Type B pancreatic cell (in vitro differentiated cells): ENCODE results near the gene LRP6. TPM values are rescaled to one million over a fixed set of nuclear protein-coding genes. Genes with fewer than 3 reads are reported as not detected.

Experiments
- DNase-seq: peaks from one replicate; pipeline ENCODE4 v3.0.0; 2021; ENCODE audit warnings: mixed read lengths; ENCODE audit not compliant: unreplicated experiment; ENCODE audit errors: extremely low spot score
- H3K27ac Mint-ChIP-seq: 2 replicates; pipeline ENCODE4 v1.8.0; 2021; ENCODE audit warnings: mild to moderate bottlenecking, mixed read lengths
- H3K27me3 Mint-ChIP-seq: 2 replicates; pipeline ENCODE4 v1.8.0; 2021; ENCODE audit warnings: mixed read lengths
- H3K36me3 Mint-ChIP-seq: 2 replicates; pipeline ENCODE4 v1.8.0; 2021; ENCODE audit warnings: mixed read lengths
- H3K4me1 Mint-ChIP-seq: one replicate; pipeline ENCODE4 v1.8.0; 2021; ENCODE audit warnings: mixed read lengths; ENCODE audit not compliant: unreplicated experiment
- H3K4me3 Mint-ChIP-seq: 2 replicates; pipeline ENCODE4 v1.8.0; 2021; ENCODE audit warnings: mild to moderate bottlenecking, mixed read lengths
- H3K9me3 Mint-ChIP-seq: 2 replicates; pipeline ENCODE4 v1.8.0; 2021; ENCODE audit warnings: mixed read lengths
- total RNA-seq: library from RNA; stranded (reverse); gene quantifications from 2 replicates; pipeline ENCODE4 v1.2.1, GENCODE V29; 2021; ENCODE audit warnings: low replicate concordance
- TF ChIP-seq, protein P1 (sequence below): fragments of 200-600 bp; sonication (generic); conservative IDR thresholded peaks from 2 replicates; pipeline ENCODE4 v1.5.0; 2021; ENCODE audit warnings: antibody characterized with exemption, mild to moderate bottlenecking

The LRP6 gene
- total RNA-seq, 1 donor from 2014 or later: 57.7 TPM

DNA sequence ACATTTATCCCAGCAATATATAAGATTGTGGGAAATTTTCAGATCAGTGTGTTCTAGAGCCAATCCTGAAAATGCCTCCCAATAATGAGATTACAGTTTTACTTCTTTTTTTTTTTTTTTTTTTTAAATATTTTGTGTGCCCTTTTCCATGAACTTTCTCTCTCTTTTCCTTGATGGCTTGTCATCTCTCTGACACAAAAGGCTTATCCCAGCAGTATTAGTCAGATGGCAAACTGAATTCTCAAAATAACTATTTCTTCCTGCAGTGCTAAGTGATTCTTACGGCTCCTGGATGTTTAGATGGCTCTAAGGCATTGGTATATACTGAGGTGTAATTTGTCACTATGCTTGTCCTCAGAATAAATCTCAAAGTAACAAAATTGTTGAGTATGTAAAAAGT is 86.7 kb downstream of the LRP6 start:
- H3K4me1 Mint-ChIP-seq: peaks cover 13% of the 10 kb centered on the region
- no peak overlapping the region for H3K4me3 Mint-ChIP-seq
- H3K36me3 Mint-ChIP-seq: peaks cover 50% of the 10 kb centered on the region
- H3K27ac Mint-ChIP-seq: no peak overlapping the region
- no peak for DNase-seq
- no peaks in the 10 kb centered on the region for H3K27me3 Mint-ChIP-seq
- TF ChIP-seq, protein P1, sequence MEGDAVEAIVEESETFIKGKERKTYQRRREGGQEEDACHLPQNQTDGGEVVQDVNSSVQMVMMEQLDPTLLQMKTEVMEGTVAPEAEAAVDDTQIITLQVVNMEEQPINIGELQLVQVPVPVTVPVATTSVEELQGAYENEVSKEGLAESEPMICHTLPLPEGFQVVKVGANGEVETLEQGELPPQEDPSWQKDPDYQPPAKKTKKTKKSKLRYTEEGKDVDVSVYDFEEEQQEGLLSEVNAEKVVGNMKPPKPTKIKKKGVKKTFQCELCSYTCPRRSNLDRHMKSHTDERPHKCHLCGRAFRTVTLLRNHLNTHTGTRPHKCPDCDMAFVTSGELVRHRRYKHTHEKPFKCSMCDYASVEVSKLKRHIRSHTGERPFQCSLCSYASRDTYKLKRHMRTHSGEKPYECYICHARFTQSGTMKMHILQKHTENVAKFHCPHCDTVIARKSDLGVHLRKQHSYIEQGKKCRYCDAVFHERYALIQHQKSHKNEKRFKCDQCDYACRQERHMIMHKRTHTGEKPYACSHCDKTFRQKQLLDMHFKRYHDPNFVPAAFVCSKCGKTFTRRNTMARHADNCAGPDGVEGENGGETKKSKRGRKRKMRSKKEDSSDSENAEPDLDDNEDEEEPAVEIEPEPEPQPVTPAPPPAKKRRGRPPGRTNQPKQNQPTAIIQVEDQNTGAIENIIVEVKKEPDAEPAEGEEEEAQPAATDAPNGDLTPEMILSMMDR: no peak
- H3K9me3 Mint-ChIP-seq: no peaks in the 10 kb centered on the region

DNA sequence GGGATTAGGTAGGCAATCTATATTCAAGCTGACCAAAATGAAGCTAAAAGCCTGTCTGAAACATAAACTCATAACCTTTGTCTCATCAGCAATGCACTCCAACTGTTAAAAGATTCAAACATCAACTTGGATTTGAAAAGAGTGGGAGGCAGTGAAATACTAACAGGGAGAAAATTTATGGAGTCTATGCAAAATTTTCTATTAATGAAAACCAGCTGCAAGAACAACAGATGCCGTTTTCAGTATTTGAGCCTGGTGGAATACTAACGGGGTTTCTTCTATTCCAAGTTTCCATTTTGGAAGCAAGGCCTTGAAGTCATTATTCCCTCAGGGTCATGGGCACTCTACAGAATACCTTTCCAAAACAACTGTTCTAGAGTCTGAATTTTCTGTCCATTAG is 88.3 kb downstream of the LRP6 start:
- no peak overlapping the region for H3K27ac Mint-ChIP-seq
- no peaks in the 10 kb centered on the region for H3K27me3 Mint-ChIP-seq
- TF ChIP-seq, protein P1: no peak
- H3K4me3 Mint-ChIP-seq: no peak overlapping the region
- H3K4me1 Mint-ChIP-seq: peaks cover 11% of the 10 kb centered on the region
- peaks cover 47% of the 10 kb centered on the region for H3K36me3 Mint-ChIP-seq
- no peak for DNase-seq
- H3K9me3 Mint-ChIP-seq: no peaks in the 10 kb centered on the region

DNA sequence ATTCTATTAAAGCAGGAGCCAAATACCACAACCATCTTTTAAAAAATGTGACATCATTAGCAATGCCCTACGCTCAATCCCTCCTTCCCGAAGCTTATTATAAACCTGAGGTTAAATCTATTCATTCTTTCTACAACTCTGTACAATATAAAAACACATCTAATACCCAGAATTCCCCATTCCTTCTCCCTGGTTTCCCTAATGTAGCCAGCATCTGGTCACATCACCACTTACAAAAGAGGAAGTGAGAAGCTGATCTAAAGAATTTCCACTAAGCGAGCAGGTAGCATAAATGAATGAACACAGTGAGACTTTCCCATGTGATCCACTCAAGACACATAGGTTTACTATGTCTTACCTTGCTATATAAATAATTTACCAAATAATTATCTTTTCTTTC is 90.4 kb downstream of the LRP6 start:
- Mint-ChIP-seq H3K4me1 (peaks cover 7% of the 10 kb centered on the region), H3K27me3 (no peaks in the 10 kb centered on the region), H3K9me3 (no peaks in the 10 kb centered on the region), H3K4me3 (no peak overlapping the region), H3K27ac (no peak overlapping the region), H3K36me3 (peaks cover 56% of the 10 kb centered on the region)
- no peak for DNase-seq
- TF ChIP-seq, protein P1: no peak

DNA sequence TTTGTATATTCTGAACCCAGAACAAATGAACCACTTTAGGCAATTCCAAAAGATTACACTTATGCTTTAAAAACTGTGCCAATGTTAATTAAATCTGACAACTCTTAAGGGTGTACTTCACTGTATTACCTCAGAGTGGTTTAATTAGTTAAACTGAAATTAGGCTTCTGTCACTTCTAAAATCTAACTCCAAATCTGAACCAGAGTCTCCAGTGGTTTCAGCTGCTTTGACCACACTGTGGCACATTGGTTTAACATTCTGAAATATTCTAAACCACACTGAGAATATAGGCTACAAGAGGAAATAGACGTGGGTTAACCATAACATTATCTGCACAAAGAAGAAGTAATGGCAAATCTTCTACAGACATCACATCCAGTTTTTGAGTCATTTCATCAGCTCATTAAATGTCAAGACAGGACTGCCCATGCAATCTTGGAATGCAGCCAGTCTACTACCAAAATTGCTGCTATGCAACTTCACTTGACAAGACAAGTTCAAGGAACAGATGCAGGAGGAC is 94.8 kb downstream of the LRP6 start:
- Mint-ChIP-seq H3K36me3 (peaks cover 39% of the 10 kb centered on the region), H3K4me1 (peaks cover 7% of the 10 kb centered on the region), H3K27me3 (no peaks in the 10 kb centered on the region), H3K27ac (peak overlapping the region; percentile 24), H3K9me3 (no peaks in the 10 kb centered on the region), H3K4me3 (no peak overlapping the region)
- DNase-seq: no peak
- TF ChIP-seq, protein P1: no peak

DNA sequence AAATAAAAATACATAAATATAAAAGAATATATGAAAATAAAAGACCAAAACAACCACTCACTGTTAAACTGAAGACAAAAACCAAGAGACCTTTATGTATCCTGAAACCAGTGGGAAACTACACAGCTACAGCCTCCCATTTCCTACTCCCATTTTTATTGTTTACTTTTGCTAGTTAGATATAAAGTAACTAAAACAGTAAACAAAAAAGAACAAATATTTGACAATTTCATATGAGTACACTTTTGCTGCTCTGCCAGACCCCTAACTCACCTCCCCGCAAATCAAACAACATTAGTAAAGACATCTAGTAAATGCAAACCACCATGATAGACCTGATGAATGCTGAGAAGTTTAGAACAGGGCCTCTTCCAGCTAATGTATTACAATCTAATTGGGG is 99.0 kb downstream of the LRP6 start:
- TF ChIP-seq, protein P1: no peak
- no peaks in the 10 kb centered on the region for H3K9me3 Mint-ChIP-seq
- H3K36me3 Mint-ChIP-seq: peaks cover 49% of the 10 kb centered on the region
- H3K27ac Mint-ChIP-seq: peak overlapping the region; percentile 5
- no peak for DNase-seq
- H3K4me3 Mint-ChIP-seq: no peak overlapping the region
- H3K27me3 Mint-ChIP-seq: no peaks in the 10 kb centered on the region
- peaks cover 4% of the 10 kb centered on the region for H3K4me1 Mint-ChIP-seq

DNA sequence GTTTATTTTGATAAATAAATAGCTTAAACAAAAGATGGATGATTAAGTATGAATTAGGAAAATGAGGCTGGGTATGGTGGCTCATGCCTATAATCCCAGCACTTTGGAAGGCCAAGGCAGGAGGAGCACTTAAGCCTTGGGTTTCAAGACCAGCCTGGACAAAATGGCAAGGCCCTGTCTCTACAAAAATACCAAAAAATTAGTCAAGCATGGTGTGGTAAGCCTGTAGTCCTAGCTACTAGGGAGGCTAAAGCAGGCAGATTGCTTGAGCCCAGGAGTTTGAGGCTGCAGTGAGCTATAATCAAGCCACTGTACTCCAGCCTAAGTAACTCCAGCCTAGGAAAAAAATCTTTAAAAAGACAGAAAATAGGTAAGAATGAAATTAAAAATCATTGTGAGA is 100.1 kb downstream of the LRP6 start:
- Mint-ChIP-seq H3K27ac (no peak overlapping the region), H3K4me1 (no peaks in the 10 kb centered on the region), H3K36me3 (peaks cover 47% of the 10 kb centered on the region), H3K9me3 (no peaks in the 10 kb centered on the region), H3K4me3 (no peak overlapping the region), H3K27me3 (no peaks in the 10 kb centered on the region)
- no peak for DNase-seq
- TF ChIP-seq, protein P1: no peak
